ENCODE data around the gene SLC35F2. TPM values are rescaled to one million over a fixed set of nuclear protein-coding genes. Genes with fewer than 3 reads are reported as not detected.

Gene SLC35F2
- total and polyA plus RNA-seq, 2 of the 8 experiments (the other 6 are each of a cell fraction or from before 2014, with no cell fraction given), result 15.1 to 29.7 TPM

GRCh38 chr11:107747622-107748021 lies 111.0 kb downstream of the SLC35F2 start:
- no peak overlapping the region for H3K4me3 ChIP-seq (ENCODE audit: extremely low read depth in 1 of 4, insufficient read depth in 2 of 4, low read depth in 3 of 4, low read length in 4 of 4)
- 72% methylated on average over 2 of the region's 2 CpGs; no CpG with 5 or more reads in 1 of the 2 experiments for WGBS, 2 experiments (ENCODE audit: extremely low coverage in 1 of 2, insufficient coverage in 1 of 2, insufficient read length in 1 of 2, insufficient replicate concordance in 2 of 2, low coverage in 1 of 2, low lambda C conversion rate in 2 of 2, missing lambda C conversion rate in 1 of 2)
- no peak overlapping the region for H2BK5ac ChIP-seq (ENCODE audit: low read depth, low read length)
- no peak overlapping the region for H3K4me2 ChIP-seq (ENCODE audit: insufficient read depth in 1 of 2, low read depth in 2 of 2, low read length in 2 of 2)
- H3K23me2 ChIP-seq (ENCODE audit: low read depth, low read length), result no peaks in the 10 kb centered on the region; the same call in 1 of the 2 replicates
- H3K9ac ChIP-seq (replicated peaks in 1 of 4; ENCODE audit: extremely low read depth in 1 of 4, low read depth in 3 of 4, low read length in 3 of 4), result no peak overlapping the region
- no peak overlapping the region for H2AK5ac ChIP-seq (ENCODE audit: low read depth, low read length)
- no peak overlapping the region for H2BK20ac ChIP-seq (ENCODE audit: low read length)
- H3K4me1 ChIP-seq (replicated peaks in 1 of 4; ENCODE audit: control insufficient read depth in 3 of 4, insufficient read depth in 4 of 4, low read length in 3 of 4), result no peaks in the 10 kb centered on the region
- no peaks in the 10 kb centered on the region for H3K9me3 ChIP-seq (ENCODE audit: insufficient read depth in 2 of 2, low read depth in 1 of 2, low read length in 1 of 2)
- H3K4ac ChIP-seq (replicated peaks; ENCODE audit: insufficient read length, low read depth, low read length), result no peak overlapping the region
- H3K79me2 ChIP-seq (ENCODE audit: control insufficient read depth in 1 of 2, insufficient read depth in 2 of 2, low read length in 2 of 2), result no peaks in the 10 kb centered on the region
- POLR2A ChIA-PET (ENCODE audit: partially characterized antibody), result no interaction called here
- H3K36me3 ChIP-seq (ENCODE audit: control insufficient read depth in 2 of 4, insufficient read depth in 4 of 4, low read length in 3 of 4), result no peaks in the 10 kb centered on the region
- H4K8ac ChIP-seq (ENCODE audit: extremely low read depth, insufficient read depth, low read length), result no peak overlapping the region
- H4K5ac ChIP-seq (ENCODE audit: insufficient read length, low read depth, low read length), result no peak overlapping the region
- DNase-seq (ENCODE audit: low read depth in 1 of 2, low spot score in 2 of 2), result no peak
- H3K27ac ChIP-seq (ENCODE audit: low read depth, low read length), result no peak overlapping the region
- H3K23ac ChIP-seq (ENCODE audit: insufficient read length), result no peak overlapping the region
- H2AFZ ChIP-seq (ENCODE audit: low read length), result no peak overlapping the region
- no peak overlapping the region for H2BK12ac ChIP-seq (ENCODE audit: low read depth, low read length)
- H4K91ac ChIP-seq (replicated peaks; ENCODE audit: insufficient read length, low read length), result no peak overlapping the region
- no peak overlapping the region for H3K56ac ChIP-seq (replicated peaks; ENCODE audit: insufficient read length, low read depth, low read length)
- no peak overlapping the region for H3K14ac ChIP-seq (ENCODE audit: insufficient read length)
- no peak overlapping the region for H2BK15ac ChIP-seq (ENCODE audit: low read length)
- no peak overlapping the region for H2BK120ac ChIP-seq (replicated peaks; ENCODE audit: low read depth, low read length)
- H3K18ac ChIP-seq (ENCODE audit: extremely low read depth, low read length), result no peak overlapping the region
- FAIRE-seq, result no peak
- no peaks in the 10 kb centered on the region for H3K79me1 ChIP-seq (ENCODE audit: low read depth, low read length)
- no peaks in the 10 kb centered on the region for H3K27me3 ChIP-seq (replicated peaks in 1 of 4; ENCODE audit: control insufficient read depth in 3 of 4, extremely low read depth in 1 of 4, insufficient read depth in 3 of 4, low read length in 3 of 4)
- no peaks in the 10 kb centered on the region for H4K20me1 ChIP-seq (replicated peaks in 1 of 2; ENCODE audit: control insufficient read depth in 1 of 2, insufficient read depth in 2 of 2, low read length in 2 of 2)
- CTCF ChIA-PET (ENCODE audit: partially characterized antibody), result interaction anchor here (0.9 to 2.3 kb wide), 6 partner anchors 10 to 59 kb away, joined by 3 to 7 read pairs (median 4); no protein-coding TSS in a partner anchor
- TF ChIP-seq ZNF274 (IDR thresholded peaks at IDR 0.05; ENCODE audit: borderline replicate concordance, extremely low read depth, low read length) (no peak), FOSL1 (IDR thresholded peaks at IDR 0.05; ENCODE audit: insufficient read depth, low read depth, low read length) (no peak), POU5F1 (IDR thresholded peaks at IDR 0.05; ENCODE audit: low read depth, low read length) (no peak), CBX5 (IDR thresholded peaks at IDR 0.05; ENCODE audit: low read depth, low read length) (no peak), SP1 (IDR thresholded peaks at IDR 0.05; ENCODE audit: low read depth, low read length) (no peak), TBP (IDR thresholded peaks at IDR 0.05; ENCODE audit: low read depth, low read length) (no peak), TAF1 (IDR thresholded peaks at IDR 0.05; ENCODE audit: low read depth, low read length) (no peak), SUZ12 (IDR thresholded peaks at IDR 0.05; ENCODE audit: low read length) (no peak)

Measured in H1 (cell line).